Cardiac septum (tissue), 1 donor: ENCODE data around the gene RCBTB2. TPM values are rescaled to one million over a fixed set of nuclear protein-coding genes. Genes with fewer than 3 reads are reported as not detected.

ENCODE experiments used
- DNase-seq: peaks from one replicate; pipeline ENCODE4 v3.0.0-alpha.2; 2020; ENCODE audit warnings: low spot score
- intact Hi-C: fragments of 100-400 bp; cut with DNase I; formaldehyde crosslinking; loops from one replicate; pipeline ENCODE4 v1.14.0; 2022
- total RNA-seq: library from RNA; stranded (reverse); fragmentation: NEBNext Ultra II Directional; extraction: Animal tissue kit (Norgen Biotek cat#: 25700); gene quantifications from one replicate; pipeline ENCODE4 v1.2.1, GENCODE V29; 2021
- donor health status: DM: no; HTN: no; CAD: no.

The RCBTB2 gene
- total RNA-seq, 1 donor from 2014 or later, result 8.0 TPM

DNA sequence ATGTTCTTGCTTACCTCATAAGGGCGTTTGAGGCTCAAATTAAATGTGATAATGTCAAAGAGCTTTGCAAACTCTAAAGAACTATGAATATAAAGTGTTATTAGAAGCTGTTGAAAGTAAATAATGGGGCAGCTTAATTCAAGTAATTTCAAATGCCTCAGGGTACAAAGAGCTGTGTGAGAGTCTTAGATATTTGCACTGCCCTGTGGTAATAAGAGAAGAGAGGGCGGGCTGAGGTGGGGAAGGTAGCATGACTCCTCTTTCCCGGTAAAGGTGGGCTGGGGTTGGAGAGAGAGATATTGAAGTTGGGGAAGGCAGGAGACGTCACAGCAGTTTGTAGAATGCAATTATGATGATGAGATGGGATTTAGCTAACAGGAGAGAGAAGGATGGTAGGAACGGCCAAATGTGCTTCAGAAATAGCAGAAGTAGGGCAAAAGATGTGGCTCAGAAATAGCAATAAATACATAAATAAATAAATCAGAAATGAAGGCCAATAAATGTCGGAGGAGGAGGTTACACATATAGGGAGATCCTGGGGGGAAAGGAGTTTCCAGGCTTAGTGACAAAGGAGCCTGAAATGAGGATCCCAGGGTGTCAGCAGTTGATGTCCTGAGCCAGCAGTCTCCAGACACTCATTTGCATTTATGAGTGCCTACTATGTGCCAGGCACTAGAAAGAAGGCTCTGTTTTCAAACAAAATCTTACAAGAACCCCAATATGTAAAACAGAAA is 35.7 kb upstream of the RCBTB2 start:
- intact Hi-C loops, result no loop called here

DNA sequence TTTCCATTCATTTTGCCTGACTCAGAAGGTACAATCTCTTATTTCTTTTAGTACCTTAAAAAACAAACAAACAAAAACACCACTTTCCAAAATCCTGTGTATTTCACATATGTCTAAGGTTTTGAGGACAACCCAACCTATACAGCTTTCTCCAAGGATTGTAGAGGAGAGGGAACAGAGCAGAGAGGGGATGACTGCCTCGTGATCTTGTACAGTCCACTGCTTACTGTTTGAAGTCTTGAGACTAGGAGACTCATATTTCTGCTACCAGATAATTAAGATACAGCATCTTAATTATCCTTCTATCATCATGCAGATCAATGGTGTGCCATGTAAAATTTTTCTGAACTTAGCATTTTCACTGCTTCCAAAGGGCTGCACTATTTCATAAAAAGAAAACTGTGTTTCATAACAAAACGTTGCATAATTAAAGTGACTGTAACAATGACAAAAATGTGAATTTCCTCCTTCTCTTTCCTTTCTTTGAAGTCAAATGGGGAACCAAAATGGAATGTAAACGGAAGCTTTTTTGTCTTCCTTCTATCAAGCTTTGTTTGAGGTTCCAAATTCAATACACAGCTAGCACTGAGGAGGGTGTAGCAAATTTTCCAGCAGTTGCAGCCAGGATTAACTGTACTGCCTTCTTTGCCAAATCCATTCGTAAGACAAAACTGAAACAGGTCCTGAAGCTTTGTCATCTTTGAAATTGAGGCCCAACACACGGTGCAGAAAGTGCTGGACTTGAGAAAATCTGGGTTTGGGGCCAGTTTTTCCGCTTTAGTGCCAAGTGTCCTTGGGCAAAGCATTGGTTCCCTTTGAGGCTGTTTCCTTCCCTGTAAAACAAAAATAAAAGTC is 34.9 kb upstream of the RCBTB2 start:
- intact Hi-C loops, result no loop called here
- DNase-seq, result no peak

More for the DNA sequence above, 35.7 kb upstream of the RCBTB2 start:
- DNase-seq, result no peak

DNA sequence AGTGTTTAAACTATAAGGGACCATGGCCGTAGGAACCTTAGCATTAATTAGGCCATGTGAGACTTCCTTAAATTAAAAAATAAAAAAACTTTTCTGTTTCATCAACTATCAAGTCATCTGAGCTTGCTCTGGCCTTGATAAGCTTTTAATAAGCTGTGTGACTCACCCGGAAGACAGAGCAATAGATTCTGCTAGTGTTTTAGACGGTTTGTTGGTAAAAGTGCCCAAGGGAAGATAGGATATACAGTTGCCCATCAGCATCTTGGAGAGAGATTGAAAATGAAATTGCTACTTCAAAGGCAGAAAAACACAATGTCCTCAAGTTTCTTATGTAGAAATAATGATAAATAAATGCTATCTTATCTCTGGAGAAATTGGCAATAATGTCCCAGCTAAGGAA is 31.2 kb upstream of the RCBTB2 start:
- intact Hi-C loops, result no loop called here
- no peak for DNase-seq

DNA sequence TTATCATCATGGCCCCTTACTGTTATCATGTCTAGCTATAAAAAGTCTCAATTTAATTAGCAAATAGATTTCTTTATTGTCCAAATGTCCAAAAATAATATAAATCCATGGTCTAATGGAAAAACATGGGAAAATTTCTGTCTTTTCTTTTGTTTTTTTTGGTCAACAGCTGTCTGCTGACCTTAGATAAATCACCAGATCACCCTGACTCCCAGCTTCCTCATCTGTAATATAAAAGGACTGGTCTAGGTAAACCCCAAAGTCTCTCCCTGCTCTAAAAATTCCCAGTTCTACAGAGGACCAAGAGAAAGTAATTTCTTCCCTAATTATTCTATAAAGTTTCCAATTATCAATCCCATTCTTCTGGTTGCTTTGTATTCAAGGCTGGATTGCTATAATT is 30.7 kb upstream of the RCBTB2 start:
- intact Hi-C loops, result no loop called here
- DNase-seq, result no peak

DNA sequence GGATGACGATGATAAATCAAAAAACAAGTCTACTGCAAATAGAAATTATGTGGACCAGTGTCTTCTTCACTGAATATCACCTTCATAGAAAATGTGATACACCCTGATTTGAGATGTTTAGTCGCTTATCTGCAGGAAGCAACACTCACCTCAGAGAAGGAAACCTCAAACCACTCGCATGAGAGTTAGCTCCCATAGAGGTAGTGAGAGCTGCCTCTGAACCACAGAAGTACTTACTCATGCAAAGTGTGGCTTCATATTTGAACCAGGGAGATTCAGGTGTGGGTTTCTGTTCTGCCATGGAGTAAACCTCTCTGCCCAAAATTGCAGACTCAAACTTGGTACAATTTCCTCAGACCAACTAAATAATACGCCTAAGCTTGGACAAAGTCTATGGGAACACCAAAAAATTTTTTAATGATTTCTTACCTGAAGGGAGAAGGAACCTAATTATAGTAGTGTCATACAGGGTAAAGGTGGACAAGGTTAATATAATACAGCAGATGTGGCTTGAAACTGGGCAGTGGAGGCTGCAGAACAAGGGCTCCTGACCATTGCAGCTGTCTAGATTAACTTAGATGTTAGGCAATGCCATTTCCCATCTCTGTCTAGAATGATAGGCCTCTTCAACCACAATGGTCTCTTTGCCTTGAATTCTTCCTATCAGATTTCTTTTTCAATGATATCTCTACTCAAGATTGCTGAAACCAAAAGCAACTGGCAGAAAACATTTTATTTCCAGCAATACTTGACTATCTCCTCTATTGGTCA is 29.6 kb upstream of the RCBTB2 start:
- no peak for DNase-seq
- intact Hi-C loops, result no loop called here

DNA sequence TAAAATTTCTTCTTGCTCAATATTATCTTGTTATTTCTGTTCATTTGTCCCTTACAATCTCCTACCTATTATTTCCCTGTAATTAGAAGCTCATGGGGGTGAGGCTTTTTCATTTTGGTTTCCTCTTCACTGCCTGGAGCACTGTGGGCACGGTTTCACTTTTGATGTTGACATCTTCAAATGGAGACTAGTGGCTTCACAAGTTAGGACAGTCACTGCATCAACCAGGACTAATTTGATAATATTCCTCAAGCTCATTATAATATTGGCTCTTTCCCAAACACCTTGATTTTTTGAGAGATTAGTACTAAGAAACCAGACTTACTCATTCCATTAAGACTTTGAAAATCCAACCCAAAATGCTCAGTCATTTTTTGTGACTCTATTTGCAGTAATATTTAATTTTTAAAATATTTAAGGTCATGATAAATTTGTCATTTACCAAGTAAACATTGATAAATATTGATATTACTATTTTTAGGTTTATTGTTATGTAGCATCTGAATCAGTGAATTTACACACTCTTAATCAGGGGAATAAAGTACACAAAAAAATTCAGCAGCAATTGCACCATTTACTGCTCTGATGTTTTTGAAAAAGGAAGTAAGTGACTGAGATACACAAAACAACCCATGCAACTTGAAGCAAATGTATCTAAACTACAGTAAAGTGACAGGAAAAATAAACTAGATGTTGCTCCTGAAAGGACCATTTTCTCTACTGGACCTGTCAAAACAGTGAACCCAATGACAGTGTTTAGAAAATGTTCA is 28.8 kb upstream of the RCBTB2 start:
- intact Hi-C loops, result no loop called here
- DNase-seq, result no peak

DNA sequence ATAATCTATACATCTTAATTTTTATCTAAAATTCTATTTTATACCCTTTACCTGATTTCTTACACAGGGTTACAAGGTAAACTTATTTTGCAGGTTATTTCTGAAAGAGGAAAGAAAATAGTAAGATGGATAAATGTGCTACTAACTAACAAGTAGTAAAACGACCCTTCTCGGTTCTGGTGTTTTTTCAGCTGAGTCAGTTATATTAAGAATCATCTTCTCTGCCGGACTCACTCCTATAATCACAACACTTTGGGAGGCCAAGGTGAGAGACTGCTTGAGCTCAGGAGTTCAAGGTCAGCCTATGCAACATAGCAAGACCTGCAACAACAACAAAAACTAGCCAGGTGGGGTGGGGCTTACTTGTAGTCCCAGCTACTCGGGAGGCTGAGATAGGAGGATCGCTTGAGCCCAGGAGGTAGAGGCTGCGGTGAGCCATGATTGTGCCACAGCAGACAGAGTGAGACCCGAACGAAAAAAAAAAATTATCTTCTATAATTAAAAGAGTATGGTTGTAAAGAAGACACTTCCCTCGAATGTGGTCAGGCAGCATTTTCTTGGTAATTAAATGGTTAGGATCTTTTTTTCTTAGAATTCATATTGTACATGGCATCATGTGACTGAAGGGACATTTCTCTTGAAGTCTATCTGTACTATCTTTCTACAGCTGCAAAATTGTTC is 27.9 kb upstream of the RCBTB2 start:
- intact Hi-C loops, result no loop called here
- no peak for DNase-seq

DNA sequence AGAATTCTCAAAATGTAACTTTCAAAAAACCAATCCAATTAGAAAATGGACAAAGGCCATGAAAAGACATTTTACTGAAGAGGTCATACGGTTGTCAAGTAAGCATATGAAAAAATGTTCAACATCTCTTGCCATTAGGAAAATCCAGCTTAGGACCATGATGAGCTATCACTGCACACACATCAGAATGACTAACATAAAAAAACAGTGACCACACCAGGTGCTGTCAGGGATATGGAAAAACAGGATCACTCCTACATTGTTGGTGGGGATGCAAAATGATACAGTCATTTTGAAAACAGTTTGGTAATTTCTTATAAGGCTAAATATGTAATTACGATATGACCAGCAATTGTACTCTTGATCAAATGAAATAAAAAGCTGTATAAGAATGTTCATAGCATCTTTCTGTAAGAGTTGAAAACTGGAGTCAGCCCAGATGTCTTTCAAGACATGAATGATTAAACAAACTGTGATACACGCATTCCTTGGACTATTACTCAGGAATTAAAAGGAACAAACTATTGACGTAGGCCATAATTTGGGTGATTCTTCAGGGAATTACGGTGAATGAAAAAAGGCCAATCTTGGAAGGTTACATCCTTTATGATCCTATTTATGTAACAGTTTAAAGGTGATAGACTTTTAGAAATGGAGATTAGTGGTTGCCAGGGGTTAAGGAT is 26.9 kb upstream of the RCBTB2 start:
- DNase-seq, result no peak
- intact Hi-C loops, result no loop called here

DNA sequence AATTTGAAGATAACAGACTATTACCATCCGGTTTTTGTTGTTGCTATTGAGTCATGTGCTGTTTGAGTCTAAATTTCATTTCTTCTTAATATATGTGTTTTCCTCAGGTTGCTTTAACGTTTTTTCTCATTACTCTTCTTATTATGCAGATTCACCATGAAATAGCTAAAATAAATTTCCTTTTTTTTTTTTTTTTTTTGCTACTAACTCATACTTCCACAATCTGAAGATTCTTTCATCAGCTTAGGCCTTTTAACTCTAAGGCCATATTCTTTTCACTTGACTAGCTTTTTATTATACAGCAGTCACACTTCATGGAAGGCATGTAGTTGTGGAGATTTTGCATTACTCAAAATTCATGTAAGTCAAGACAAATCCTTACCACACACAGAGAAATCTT is 23.9 kb upstream of the RCBTB2 start:
- intact Hi-C loops, result no loop called here
- no peak for DNase-seq

DNA sequence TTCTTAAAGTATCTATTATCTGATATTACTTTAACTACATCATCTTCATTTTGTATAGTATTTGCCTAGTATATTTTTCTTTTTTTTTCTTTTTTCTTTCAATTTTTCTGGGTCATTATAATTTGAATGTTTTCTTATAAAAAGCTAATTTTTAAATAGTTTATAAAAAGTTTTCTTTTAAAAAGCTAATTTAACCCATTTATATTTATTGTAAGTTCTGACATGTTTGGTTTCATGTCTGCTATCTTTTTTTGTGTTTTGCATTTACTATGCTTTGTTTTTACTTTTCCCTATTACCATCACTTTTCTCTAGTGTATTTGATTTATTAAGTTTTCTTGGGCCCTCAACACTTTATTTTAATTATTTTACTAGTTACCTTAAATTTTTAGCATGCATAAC is 22.6 kb upstream of the RCBTB2 start:
- intact Hi-C loops, result no loop called here
- no peak for DNase-seq

DNA sequence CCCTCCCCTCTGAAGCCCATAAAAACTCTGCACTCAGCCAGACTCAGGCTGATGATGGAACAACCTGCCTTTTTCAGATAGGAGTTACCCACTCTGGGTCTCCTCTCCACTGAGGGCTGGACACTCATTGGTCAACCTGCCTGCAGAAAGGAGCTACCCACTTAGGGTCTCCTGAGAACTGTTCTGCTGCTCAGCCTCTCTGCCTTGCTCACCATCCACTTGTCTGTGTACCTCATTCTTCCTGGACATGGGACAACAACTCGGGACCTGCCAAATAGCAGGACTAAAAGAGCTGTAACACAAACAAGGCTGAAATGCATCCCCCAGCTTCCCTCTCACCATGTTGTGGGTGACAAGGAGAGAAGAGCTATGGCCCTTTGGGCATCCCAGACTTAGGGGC is 18.4 kb upstream of the RCBTB2 start:
- intact Hi-C loops, result no loop called here
- DNase-seq, result no peak

DNA sequence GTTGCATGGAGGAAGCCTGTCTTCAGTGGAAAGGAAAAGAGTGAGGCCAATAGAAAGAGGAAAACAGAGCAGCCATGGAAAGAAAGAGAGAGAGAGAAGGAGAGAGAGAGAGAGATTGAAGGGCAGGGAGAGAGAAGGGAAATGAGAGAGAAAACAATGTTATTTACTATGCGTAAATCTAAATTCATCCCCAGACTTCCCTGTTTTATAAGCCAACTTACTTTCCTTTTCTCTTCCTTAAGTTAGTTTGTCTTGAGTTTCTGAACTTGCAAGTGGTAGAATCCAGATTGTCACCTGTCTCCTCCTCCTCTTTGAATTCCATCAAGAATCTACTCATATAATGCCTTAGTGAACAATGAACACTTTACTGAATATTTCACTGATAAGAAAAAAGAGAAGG is 16.8 kb upstream of the RCBTB2 start:
- intact Hi-C loops, result no loop called here
- no peak for DNase-seq

DNA sequence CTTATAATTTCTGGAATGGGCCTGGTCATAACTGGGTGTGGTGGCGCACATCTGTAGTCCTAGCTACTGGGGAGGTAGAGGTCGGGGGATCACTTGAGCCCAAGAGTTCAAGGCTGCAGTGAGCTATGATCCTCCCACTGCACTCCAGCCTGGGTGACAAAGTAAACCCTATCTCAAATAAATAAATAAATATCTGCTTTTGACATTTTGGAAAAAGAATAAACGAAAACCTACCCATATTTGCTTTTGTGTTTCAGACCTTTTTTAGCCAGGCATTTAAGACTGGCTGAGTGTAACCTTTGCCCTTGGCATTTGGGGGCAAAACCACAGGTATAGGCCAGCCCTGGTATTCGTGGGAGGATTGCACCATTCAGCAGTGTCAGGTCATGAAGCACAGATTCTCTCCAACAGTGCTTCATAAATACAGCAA is 14.8 kb upstream of the RCBTB2 start:
- intact Hi-C loops, result no loop called here
- no peak for DNase-seq

DNA sequence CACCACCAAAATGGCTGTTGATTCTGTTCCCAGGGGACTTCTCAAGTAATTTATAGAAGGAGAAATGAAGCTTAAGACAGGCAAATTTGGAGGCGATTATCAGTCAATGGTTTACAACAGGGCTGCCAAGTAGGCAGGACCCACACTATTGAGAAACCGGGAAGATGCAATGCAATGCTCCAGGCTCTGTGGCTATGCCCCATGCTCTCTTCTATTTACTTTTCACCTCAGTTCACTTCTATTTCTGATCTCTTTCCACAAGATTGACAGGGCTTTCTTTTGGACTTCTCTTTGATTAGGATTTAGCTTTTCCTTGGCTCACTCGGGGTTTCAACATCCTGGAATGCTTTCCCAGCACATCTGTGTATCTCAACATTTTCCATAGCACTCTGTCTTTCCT is 12.7 kb upstream of the RCBTB2 start:
- DNase-seq, result no peak
- intact Hi-C loops, result no loop called here

DNA sequence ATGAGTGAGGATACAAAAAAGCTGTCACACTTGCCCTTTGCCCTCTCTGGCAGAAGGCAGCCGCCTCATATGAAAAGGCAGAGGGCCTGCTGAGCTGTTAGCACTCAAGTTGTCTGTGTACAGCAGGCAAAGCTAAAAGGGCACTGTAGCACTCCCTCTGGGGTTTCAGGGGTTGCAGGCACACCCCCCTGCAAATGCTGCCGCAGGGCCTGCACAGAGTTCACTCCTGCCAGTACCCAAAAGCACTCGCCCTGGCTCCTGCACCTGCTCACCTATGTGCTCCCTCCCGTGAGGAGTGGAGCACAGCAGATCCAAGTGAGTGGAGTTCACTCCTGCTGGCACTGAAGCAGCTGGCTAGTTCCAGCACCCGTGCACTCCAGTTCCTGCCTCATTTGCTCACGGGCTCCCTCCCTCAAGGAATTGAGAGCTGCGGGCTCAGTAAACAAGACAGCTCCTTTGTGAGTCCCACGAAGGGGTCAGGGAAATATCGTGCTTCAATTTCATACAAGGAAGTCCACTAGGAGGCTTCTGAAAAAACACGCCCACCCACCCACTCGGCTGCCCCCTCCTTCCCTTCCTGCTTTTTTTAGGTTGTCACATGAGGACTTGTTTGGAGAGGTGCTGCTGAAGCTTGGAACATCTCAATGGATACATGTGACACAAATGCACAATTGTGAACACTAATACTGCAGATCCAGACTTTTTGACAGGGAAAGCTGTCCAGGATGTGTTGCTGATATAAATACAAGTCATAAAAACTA is 9.9 kb upstream of the RCBTB2 start:
- peak; percentile 79 for DNase-seq
- intact Hi-C loops, result no loop called here

DNA sequence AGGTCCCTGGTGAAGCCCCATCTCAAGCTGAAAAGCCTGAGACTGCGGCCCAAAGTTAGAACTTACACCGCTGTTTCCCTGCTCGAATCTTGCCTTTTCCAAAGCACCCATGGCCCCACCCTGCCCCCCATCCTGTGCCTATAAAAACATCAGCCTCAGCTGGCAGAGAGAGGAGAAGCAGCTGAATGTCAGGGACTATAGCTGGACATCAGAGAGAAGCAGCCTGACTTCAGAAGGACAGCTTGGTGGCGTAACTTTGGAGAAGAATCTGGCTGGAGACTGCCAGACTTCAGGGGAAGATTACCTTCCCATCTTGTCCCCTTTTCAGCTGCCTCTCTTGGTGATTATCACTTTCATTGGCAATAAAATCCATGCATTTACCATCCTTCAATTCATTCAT is 9.3 kb upstream of the RCBTB2 start:
- DNase-seq, result no peak
- intact Hi-C loops, result no loop called here

DNA sequence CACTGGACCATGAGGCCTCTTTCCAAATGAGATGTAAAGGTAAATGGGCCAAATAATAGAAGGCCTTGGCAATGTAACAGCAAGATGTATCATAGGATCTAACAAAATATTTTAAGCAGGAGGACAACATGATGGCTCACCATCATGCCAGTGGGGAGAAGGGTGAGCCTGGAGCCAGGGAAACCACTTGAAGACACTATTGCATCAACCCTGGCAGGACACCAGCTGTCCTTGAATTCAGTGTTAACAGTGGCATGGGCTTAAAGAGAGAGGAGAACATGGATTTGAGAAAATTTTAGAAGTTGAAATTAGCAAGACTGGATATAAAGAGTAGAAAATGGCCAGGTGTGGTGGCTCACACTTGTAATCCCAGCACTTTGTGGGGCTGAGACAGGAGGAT is 6.7 kb upstream of the RCBTB2 start:
- intact Hi-C loops, result no loop called here
- DNase-seq, result no peak
